ENCODE data around the gene ELAVL4. TPM values are rescaled to one million over a fixed set of nuclear protein-coding genes. Genes with fewer than 3 reads are reported as not detected.

ELAVL4 gene
- total RNA-seq, 1 donor from 2014 or later: 477 TPM

DNA sequence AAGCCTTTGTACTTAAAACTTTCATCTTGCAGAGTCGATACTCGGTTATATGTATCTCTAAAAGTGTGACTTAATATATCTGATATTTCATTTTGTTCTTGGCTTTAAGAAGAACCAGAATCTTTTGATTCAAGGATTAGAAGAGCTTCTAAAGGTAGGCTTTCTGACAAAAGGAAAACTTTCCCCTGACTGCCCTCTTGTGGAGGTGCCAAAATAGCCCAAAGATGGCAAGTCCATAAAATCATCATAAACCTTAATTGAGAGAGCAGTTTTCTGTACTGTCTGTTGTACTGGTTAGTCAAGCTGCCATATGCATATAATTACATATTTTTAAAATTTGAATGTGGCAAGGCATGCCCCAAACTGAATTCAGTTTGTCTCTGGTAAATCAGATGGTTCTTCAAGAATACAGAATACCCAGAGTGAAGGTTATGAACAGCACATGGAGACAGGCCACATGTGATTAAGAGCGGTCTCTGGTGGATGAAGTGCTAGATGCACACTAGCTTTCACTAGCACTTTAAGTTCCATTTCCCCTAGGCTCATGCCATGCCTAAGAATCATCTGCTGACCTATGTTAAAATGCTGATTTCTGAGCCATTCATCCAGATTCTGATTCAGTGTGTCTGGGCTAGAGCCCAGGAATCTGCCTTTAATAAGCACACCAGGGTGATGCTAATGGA, 27.7 kb upstream of the ELAVL4 start:
- TF ChIP-seq, protein P1, sequence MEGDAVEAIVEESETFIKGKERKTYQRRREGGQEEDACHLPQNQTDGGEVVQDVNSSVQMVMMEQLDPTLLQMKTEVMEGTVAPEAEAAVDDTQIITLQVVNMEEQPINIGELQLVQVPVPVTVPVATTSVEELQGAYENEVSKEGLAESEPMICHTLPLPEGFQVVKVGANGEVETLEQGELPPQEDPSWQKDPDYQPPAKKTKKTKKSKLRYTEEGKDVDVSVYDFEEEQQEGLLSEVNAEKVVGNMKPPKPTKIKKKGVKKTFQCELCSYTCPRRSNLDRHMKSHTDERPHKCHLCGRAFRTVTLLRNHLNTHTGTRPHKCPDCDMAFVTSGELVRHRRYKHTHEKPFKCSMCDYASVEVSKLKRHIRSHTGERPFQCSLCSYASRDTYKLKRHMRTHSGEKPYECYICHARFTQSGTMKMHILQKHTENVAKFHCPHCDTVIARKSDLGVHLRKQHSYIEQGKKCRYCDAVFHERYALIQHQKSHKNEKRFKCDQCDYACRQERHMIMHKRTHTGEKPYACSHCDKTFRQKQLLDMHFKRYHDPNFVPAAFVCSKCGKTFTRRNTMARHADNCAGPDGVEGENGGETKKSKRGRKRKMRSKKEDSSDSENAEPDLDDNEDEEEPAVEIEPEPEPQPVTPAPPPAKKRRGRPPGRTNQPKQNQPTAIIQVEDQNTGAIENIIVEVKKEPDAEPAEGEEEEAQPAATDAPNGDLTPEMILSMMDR (IDR thresholded peaks at IDR 0.05; ENCODE audit: partially characterized antibody, unreplicated experiment): peak; percentile 67
- Mint-ChIP-seq H3K4me3 (ENCODE audit: unreplicated experiment) (no peak overlapping the region), H3K4me1 (ENCODE audit: low read depth, unreplicated experiment) (peaks cover 3% of the 10 kb centered on the region), H3K27ac (ENCODE audit: unreplicated experiment) (peak overlapping the region; percentile 45), H3K36me3 (ENCODE audit: unreplicated experiment) (no peaks in the 10 kb centered on the region), H3K27me3 (ENCODE audit: unreplicated experiment) (peaks cover 3% of the 10 kb centered on the region), H3K9me3 (ENCODE audit: unreplicated experiment) (peaks cover 3% of the 10 kb centered on the region)
- DNase-seq: peak; percentile 40

DNA sequence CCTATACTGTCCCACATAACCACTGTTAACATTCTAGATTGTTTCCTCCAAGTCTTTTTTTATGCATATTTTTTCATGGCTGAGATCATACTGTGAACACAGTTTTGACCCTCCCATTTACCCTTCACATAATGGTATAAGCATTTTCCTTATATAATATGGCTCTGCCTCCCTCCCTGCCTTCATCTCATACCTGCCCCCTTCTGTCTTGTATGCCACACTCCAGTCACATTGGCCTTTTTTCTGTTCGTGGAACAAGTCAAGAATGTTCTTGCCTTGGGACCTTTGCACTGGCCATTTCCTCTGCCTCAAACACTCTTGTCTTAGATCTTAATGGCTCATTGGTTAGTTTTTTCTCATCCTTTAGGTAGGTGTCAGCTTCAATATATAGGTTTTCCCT, 24.3 kb upstream of the ELAVL4 start:
- Mint-ChIP-seq H3K27me3 (ENCODE audit: unreplicated experiment) (no peaks in the 10 kb centered on the region), H3K4me1 (ENCODE audit: low read depth, unreplicated experiment) (peaks cover 3% of the 10 kb centered on the region), H3K36me3 (ENCODE audit: unreplicated experiment) (no peaks in the 10 kb centered on the region), H3K27ac (ENCODE audit: unreplicated experiment) (no peak overlapping the region), H3K4me3 (ENCODE audit: unreplicated experiment) (no peak overlapping the region), H3K9me3 (ENCODE audit: unreplicated experiment) (no peaks in the 10 kb centered on the region)
- TF ChIP-seq, protein P1 (IDR thresholded peaks at IDR 0.05; ENCODE audit: partially characterized antibody, unreplicated experiment): no peak
- no peak for DNase-seq

DNA sequence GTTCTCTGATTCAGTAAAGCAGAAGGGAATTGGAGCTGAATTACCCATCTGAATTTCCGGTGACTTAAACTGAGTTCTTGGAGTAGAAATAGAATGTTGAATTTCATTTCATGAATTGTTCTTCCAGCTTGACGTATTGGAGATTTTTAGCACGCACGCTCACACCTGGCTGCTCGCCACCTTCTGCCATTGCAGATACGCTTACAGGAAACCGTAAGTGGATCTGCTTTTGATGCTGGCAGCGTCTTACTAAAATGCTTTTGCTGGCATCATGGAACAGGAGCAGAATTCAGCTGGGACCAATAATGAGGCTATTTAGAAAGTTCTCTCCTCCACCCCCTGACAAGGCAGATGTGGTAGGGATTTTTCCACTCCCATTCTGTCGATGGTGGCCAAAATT, 17.7 kb upstream of the ELAVL4 start:
- TF ChIP-seq, protein P1 (IDR thresholded peaks at IDR 0.05; ENCODE audit: partially characterized antibody, unreplicated experiment): no peak
- H3K4me3 Mint-ChIP-seq (ENCODE audit: unreplicated experiment): peak overlapping the region; percentile 57
- H3K36me3 Mint-ChIP-seq (ENCODE audit: unreplicated experiment): no peaks in the 10 kb centered on the region
- H3K9me3 Mint-ChIP-seq (ENCODE audit: unreplicated experiment): peaks cover 2% of the 10 kb centered on the region
- peaks cover 18% of the 10 kb centered on the region for H3K4me1 Mint-ChIP-seq (ENCODE audit: low read depth, unreplicated experiment)
- H3K27me3 Mint-ChIP-seq (ENCODE audit: unreplicated experiment): peaks cover 3% of the 10 kb centered on the region
- H3K27ac Mint-ChIP-seq (ENCODE audit: unreplicated experiment): peak overlapping the region; percentile 82
- DNase-seq: peak; percentile 22

DNA sequence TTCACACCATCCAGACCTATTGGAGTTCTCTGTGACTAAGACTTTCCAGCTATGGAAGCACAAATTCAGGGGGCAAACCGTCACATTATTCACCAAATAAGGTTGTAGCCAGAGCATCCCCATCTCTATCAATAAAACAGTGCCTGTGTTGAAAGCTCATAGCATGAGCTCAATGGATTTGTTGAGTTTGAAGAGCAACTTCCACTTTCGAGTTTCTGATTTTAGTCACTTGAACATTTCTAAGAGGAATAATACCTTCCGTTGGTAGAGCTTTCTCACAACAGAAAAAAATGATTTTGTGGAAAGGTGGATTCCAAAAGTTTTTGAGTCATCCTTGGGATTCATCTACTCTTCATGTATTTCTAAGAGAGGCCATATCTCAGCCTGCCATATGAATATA, 13.0 kb upstream of the ELAVL4 start:
- no peak for DNase-seq
- H3K27me3 Mint-ChIP-seq (ENCODE audit: unreplicated experiment): peaks cover 3% of the 10 kb centered on the region
- H3K9me3 Mint-ChIP-seq (ENCODE audit: unreplicated experiment): peaks cover 2% of the 10 kb centered on the region
- no peaks in the 10 kb centered on the region for H3K36me3 Mint-ChIP-seq (ENCODE audit: unreplicated experiment)
- no peak overlapping the region for H3K4me3 Mint-ChIP-seq (ENCODE audit: unreplicated experiment)
- TF ChIP-seq, protein P1 (IDR thresholded peaks at IDR 0.05; ENCODE audit: partially characterized antibody, unreplicated experiment): no peak
- H3K27ac Mint-ChIP-seq (ENCODE audit: unreplicated experiment): no peak overlapping the region
- H3K4me1 Mint-ChIP-seq (ENCODE audit: low read depth, unreplicated experiment): peaks cover 25% of the 10 kb centered on the region

DNA sequence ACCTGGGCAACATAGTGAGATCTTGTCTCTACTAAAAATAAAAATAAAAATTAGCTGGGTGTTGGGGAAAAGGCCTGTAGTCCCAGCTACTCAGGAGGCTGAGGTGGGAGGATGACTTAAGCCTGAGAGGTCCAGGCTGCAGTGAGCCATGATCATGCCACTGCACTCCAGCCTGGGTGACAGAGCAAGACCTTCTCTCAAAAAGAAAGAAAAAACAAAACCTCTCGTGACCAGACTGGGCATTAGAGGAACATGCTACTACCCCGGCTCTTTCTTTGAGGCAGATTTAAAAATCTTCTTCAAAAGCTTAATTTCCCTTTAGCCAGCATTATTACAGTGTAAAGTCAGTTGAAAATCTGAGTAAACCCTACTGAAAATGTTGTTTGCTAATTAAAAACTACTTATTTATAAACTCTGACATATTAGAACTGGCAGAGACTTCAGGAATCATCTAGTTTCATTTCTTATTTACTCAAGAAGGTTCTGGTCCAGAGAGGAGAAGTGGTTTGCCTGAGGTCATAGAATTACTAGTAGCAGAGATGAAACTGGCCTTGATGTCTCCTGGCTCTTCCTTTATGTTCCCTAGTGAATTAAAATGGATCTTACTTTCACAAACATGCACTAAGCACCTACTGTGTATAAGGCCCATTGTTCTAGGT, 11.6 kb upstream of the ELAVL4 start:
- no peak overlapping the region for H3K4me3 Mint-ChIP-seq (ENCODE audit: unreplicated experiment)
- DNase-seq: no peak
- no peaks in the 10 kb centered on the region for H3K36me3 Mint-ChIP-seq (ENCODE audit: unreplicated experiment)
- no peak overlapping the region for H3K27ac Mint-ChIP-seq (ENCODE audit: unreplicated experiment)
- TF ChIP-seq, protein P1 (IDR thresholded peaks at IDR 0.05; ENCODE audit: partially characterized antibody, unreplicated experiment): no peak
- no peaks in the 10 kb centered on the region for H3K27me3 Mint-ChIP-seq (ENCODE audit: unreplicated experiment)
- H3K4me1 Mint-ChIP-seq (ENCODE audit: low read depth, unreplicated experiment): peaks cover 12% of the 10 kb centered on the region
- no peaks in the 10 kb centered on the region for H3K9me3 Mint-ChIP-seq (ENCODE audit: unreplicated experiment)
